Thyroid gland (tissue), 4 donors: ENCODE measurements around the gene TXN2. TPM values are rescaled to one million over a fixed set of nuclear protein-coding genes. Genes with fewer than 3 reads are reported as not detected.
"Not testable (repeated sequence)": the region's sequence is repeated elsewhere in the genome, so short reads cannot be mapped to it uniquely, and the experiment has no call there.

Experiments
- DNase-seq, 2 donors: peaks; one replicate each; pipeline ENCODE4 v3.0.0-alpha.2; 2019
- H3K27ac ChIP-seq, 3 donors: fragments of 200-600 bp; sonication (generic); 1 replicate in 2 of 3; 2 replicates in 1 of 3; pipeline ENCODE4 v1.5.1; 2016 to 2019; ENCODE audit warnings: mild to moderate bottlenecking in 1 of 3, moderate library complexity in 1 of 3
- H3K27me3 ChIP-seq: fragments of 200-600 bp; sonication (generic); one replicate; pipeline ENCODE4 v1.5.1; 2019
- H3K36me3 ChIP-seq, 2 donors: fragments of 200-600 bp; sonication (generic); one replicate each; pipeline ENCODE4 v1.5.1; 2016 to 2019
- H3K4me1 ChIP-seq, 2 donors: fragments of 200-600 bp; sonication (generic); one replicate each; pipeline ENCODE4 v1.5.1; 2017 to 2019
- H3K4me3 ChIP-seq, 3 donors: fragments of 200-600 bp; sonication (generic); replicated peaks in 1 of 3; 1 replicate in 2 of 3; 2 replicates in 1 of 3; pipeline ENCODE4 v1.5.1; 2016; ENCODE audit warnings: mild to moderate bottlenecking in 1 of 3
- H3K9me3 ChIP-seq: fragments of 200-600 bp; sonication (generic); one replicate; pipeline ENCODE4 v1.5.1; 2017
- POLR2A ChIP-seq, 2 donors: fragments of 450-650 bp; IDR thresholded peaks; one replicate each; pipeline ENCODE4 v1.6.1; 2017; ENCODE audit warnings: antibody characterized with exemption in 2 of 2, mild to moderate bottlenecking in 2 of 2, moderate library complexity in 1 of 2
- WGBS, 2 donors: methylation state at CpG; one replicate each; pipeline ENCODE4 v1.1.5; 2017; 5-methylcytosine and 5-hydroxymethylcytosine counted together
- intact Hi-C: fragments of 100-400 bp; cut with DNase I; formaldehyde crosslinking; loops from one replicate; pipeline ENCODE4 v1.15.1; 2023
- total RNA-seq, 4 donors: library from RNA; depleted of rRNA; stranded (reverse); fragments of >200 nt; gene quantifications; one replicate each; pipeline ENCODE4 v1.2.3, GENCODE V29; 2016
- TF ChIP-seq, protein P1 (sequence below), 6 experiments: fragments of 200-600 bp in 3 of 6; fragments of 450-650 bp in 3 of 6; sonication (generic) in 3 of 6; IDR thresholded peaks; one replicate each; pipeline ENCODE4 v1.5.1; 2016 to 2019; ENCODE audit warnings: antibody characterized with exemption in 6 of 6, mild to moderate bottlenecking in 2 of 6, inconsistent platforms in 1 of 6, moderate library complexity in 1 of 6

Gene TXN2
- total RNA-seq, 4 donors from 2014 or later, result 56.7 to 115 (median 75.6) TPM

- Histone ChIP-seq H3K27ac (peak overlapping the region; percentile 63 to 99 (median 97)), H3K4me3 (no peak overlapping the region), H3K4me1 (peaks cover 29 to 46% of the 10 kb centered on the region in 2 donors), H3K27me3 (no peaks in the 10 kb centered on the region), H3K36me3 (no peaks in the 10 kb centered on the region), H3K9me3 (no peaks in the 10 kb centered on the region)
- no peak for DNase-seq
- intact Hi-C loops, result no loop called here
- TF ChIP-seq POLR2A (IDR thresholded peaks at IDR 0.05), result no peak
- TF ChIP-seq, protein P1, sequence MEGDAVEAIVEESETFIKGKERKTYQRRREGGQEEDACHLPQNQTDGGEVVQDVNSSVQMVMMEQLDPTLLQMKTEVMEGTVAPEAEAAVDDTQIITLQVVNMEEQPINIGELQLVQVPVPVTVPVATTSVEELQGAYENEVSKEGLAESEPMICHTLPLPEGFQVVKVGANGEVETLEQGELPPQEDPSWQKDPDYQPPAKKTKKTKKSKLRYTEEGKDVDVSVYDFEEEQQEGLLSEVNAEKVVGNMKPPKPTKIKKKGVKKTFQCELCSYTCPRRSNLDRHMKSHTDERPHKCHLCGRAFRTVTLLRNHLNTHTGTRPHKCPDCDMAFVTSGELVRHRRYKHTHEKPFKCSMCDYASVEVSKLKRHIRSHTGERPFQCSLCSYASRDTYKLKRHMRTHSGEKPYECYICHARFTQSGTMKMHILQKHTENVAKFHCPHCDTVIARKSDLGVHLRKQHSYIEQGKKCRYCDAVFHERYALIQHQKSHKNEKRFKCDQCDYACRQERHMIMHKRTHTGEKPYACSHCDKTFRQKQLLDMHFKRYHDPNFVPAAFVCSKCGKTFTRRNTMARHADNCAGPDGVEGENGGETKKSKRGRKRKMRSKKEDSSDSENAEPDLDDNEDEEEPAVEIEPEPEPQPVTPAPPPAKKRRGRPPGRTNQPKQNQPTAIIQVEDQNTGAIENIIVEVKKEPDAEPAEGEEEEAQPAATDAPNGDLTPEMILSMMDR (IDR thresholded peaks at IDR 0.05), result no peak
- 77 to 80% methylated on average over 8 to 9 of the region's 9 CpGs for WGBS, 2 donors
Measured at GRCh38 chr22:36452250-36452977, 29.0 kb downstream of the TXN2 start.

GRCh38 chr22:36450923-36451322, 30.5 kb downstream of the TXN2 start:
- DNase-seq, intact Hi-C loops, H3K4me3 ChIP-seq, H3K27me3 ChIP-seq, H3K36me3 ChIP-seq, H3K9me3 ChIP-seq: not testable (repeated sequence)
- peaks cover 27 to 38% of the 10 kb centered on the region in 2 donors for H3K4me1 ChIP-seq
- 96 to 97% methylated on average over 7 of the region's 7 CpGs for WGBS, 2 donors
- H3K27ac ChIP-seq, result peak overlapping the region; percentile 63 to 99 (median 97)

- no peak for DNase-seq
- no peaks in the 10 kb centered on the region for H3K27me3 ChIP-seq
- H3K4me1 ChIP-seq, result peaks cover 17 to 32% of the 10 kb centered on the region in 2 donors
- TF ChIP-seq POLR2A (IDR thresholded peaks at IDR 0.05), result no peak
- TF ChIP-seq, protein P1 (IDR thresholded peaks at IDR 0.05), result no peak
- WGBS, 2 donors, result 68 to 79% methylated on average over 10 to 11 of the region's 11 CpGs
- no peaks in the 10 kb centered on the region for H3K36me3 ChIP-seq
- H3K4me3 ChIP-seq, result no peak overlapping the region
- H3K9me3 ChIP-seq, result no peaks in the 10 kb centered on the region
- peak overlapping the region in 2 of 3 donors; percentile 11 to 99 for H3K27ac ChIP-seq
- intact Hi-C loops, result no loop called here
Measured at GRCh38 chr22:36449596-36450175, 31.8 kb downstream of the TXN2 start.

DNA sequence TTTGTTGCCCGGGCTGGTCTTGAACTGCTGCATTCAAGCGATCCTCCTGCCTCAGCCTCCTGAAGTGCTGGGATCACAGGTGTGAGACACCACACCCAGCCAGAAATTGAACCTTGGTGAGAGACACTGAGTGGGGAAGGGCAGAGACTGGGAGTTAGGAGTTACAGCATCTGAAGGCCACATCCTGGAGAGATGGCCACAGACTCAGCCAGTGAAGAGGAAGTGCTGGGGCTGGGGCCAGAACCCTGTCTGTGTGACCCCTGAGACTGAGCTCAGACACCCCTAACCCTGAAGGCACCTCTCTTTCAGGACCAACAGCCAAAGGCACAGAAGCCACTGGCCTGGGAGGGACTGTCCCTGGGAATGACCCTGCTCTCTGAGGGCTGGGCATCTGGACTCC, 33.8 kb downstream of the TXN2 start:
- TF ChIP-seq POLR2A (IDR thresholded peaks at IDR 0.05), result no peak
- TF ChIP-seq, protein P1 (IDR thresholded peaks at IDR 0.05), result no peak
- Histone ChIP-seq H3K27ac (no peak overlapping the region), H3K27me3 (no peaks in the 10 kb centered on the region), H3K4me1 (peaks cover 16 to 24% of the 10 kb centered on the region in 2 donors), H3K36me3 (no peaks in the 10 kb centered on the region), H3K9me3 (no peaks in the 10 kb centered on the region), H3K4me3 (no peak overlapping the region)
- intact Hi-C loops, result no loop called here
- WGBS, 2 donors, result 95 to 100% methylated on average over 2 of the region's 2 CpGs
- no peak for DNase-seq

DNA sequence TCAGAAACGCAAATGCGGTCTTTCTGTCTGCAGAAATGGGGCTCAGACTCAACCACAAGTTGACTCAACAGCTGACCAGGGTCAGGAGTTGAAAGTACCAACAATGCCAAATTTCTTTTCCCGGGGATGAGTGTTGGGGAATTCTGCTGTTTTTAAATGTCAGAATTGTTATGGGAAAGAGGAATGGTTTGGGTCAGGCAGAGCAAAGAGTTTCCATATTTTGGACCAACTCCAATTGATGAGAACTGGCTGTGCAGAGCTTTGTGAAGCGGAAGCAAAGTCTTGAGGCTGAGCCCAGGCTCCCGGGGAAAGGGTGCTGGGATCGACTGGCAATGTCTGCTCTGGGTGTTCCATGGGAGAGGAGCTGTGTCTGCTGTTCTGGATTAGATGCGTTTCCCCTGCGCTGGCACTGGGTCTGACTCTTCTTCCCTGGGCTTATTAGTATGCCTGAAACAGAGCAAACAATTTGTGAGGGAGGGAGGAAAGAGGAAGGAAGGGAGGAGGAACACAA, 36.2 kb downstream of the TXN2 start:
- Histone ChIP-seq H3K27ac (peak overlapping the region in 2 of 3 donors; percentile 12 to 43), H3K27me3 (no peaks in the 10 kb centered on the region), H3K4me3 (no peak overlapping the region), H3K36me3 (no peaks in the 10 kb centered on the region), H3K9me3 (no peaks in the 10 kb centered on the region), H3K4me1 (peaks cover 0 to 6% of the 10 kb centered on the region in 2 donors)
- intact Hi-C loops, result no loop called here
- TF ChIP-seq, protein P1 (IDR thresholded peaks at IDR 0.05), result no peak
- TF ChIP-seq POLR2A (IDR thresholded peaks at IDR 0.05), result no peak
- DNase-seq, result no peak
- 69 to 77% methylated on average over 8 of the region's 8 CpGs for WGBS, 2 donors
